Upper lobe of right lung (tissue), 1 donor: ENCODE measurements around the gene STX7. TPM values are rescaled to one million over a fixed set of nuclear protein-coding genes. Genes with fewer than 3 reads are reported as not detected.

Experiments used
- ATAC-seq: fragments of 200-7000 bp; cut with Tn5 transposase; one replicate; pipeline ENCODE4 v1.9.1; 2020; ENCODE audit warnings: mild to moderate bottlenecking, moderate library complexity
- DNase-seq: peaks from one replicate; pipeline ENCODE4 v3.0.0-alpha.2; 2020
- H3K27ac ChIP-seq: fragments of 200-600 bp; one replicate; pipeline ENCODE4 v1.8.0; 2022
- H3K27me3 ChIP-seq: fragments of 200-600 bp; one replicate; pipeline ENCODE4 v1.8.0; 2022; ENCODE audit warnings: mild to moderate bottlenecking
- H3K36me3 ChIP-seq: fragments of 200-600 bp; one replicate; pipeline ENCODE4 v1.8.0; 2022
- H3K4me1 ChIP-seq: fragments of 200-600 bp; one replicate; pipeline ENCODE4 v1.8.0; 2022
- H3K4me3 ChIP-seq: fragments of 200-600 bp; one replicate; pipeline ENCODE4 v1.8.0; 2022; ENCODE audit warnings: mild to moderate bottlenecking
- H3K9me3 ChIP-seq: fragments of 200-600 bp; one replicate; pipeline ENCODE4 v1.8.0; 2022
- intact Hi-C: fragments of 100-400 bp; cut with DNase I; formaldehyde crosslinking; loops from one replicate; pipeline ENCODE4 v1.11.0; 2022
- total RNA-seq: library from RNA; stranded (reverse); fragmentation: NEBNext Ultra II Directional; extraction: Animal tissue kit (Norgen Biotek cat#: 25700); gene quantifications from one replicate; pipeline ENCODE4 v1.2.1, GENCODE V29; 2021
- TF ChIP-seq, protein P1 (sequence below): fragments of 200-600 bp; IDR thresholded peaks from one replicate; pipeline ENCODE4 v1.8.0; 2022; ENCODE audit warnings: antibody characterized with exemption
- donor health status: DM: no; HTN: yes; CAD: no; lungs with severe emphysema.

The STX7 gene
- total RNA-seq, 1 donor from 2014 or later = 89.1 TPM

GRCh38 chr6:132430110-132430509 is 82.8 kb downstream of the STX7 start:
- peaks cover 5% of the 10 kb centered on the region for H3K27me3 ChIP-seq
- H3K27ac ChIP-seq = no peak overlapping the region
- ATAC-seq = no peak
- H3K9me3 ChIP-seq = no peaks in the 10 kb centered on the region
- H3K36me3 ChIP-seq = no peaks in the 10 kb centered on the region
- no peaks in the 10 kb centered on the region for H3K4me1 ChIP-seq
- H3K4me3 ChIP-seq = no peak overlapping the region
- DNase-seq = no peak
- TF ChIP-seq, protein P1, sequence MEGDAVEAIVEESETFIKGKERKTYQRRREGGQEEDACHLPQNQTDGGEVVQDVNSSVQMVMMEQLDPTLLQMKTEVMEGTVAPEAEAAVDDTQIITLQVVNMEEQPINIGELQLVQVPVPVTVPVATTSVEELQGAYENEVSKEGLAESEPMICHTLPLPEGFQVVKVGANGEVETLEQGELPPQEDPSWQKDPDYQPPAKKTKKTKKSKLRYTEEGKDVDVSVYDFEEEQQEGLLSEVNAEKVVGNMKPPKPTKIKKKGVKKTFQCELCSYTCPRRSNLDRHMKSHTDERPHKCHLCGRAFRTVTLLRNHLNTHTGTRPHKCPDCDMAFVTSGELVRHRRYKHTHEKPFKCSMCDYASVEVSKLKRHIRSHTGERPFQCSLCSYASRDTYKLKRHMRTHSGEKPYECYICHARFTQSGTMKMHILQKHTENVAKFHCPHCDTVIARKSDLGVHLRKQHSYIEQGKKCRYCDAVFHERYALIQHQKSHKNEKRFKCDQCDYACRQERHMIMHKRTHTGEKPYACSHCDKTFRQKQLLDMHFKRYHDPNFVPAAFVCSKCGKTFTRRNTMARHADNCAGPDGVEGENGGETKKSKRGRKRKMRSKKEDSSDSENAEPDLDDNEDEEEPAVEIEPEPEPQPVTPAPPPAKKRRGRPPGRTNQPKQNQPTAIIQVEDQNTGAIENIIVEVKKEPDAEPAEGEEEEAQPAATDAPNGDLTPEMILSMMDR = no peak
- intact Hi-C loops = no loop called here

DNA sequence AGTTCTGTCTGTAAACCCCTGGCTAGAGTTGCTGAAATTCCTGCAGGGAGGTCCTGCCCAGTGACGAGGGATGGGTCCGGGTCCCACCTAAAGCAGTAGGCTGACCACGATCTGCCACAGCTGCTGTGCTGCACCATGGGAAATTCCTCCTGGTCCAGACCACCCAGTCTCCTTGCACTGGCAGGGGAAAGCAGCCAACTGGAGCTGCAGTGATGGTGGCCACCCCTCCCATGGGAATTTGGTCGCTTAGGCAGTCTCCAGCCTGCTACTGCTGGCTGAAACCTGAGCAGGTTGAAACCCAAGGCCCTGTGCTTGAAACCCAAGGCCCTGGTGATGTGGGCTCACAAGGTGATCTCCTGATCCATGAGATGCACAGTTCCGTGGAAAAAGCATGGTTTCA is 87.7 kb downstream of the STX7 start:
- no peak overlapping the region for H3K4me3 ChIP-seq
- peaks cover 3% of the 10 kb centered on the region for H3K27me3 ChIP-seq
- no peak overlapping the region for H3K27ac ChIP-seq
- ATAC-seq = no peak
- no peaks in the 10 kb centered on the region for H3K4me1 ChIP-seq
- DNase-seq = no peak
- intact Hi-C loops = no loop called here
- H3K36me3 ChIP-seq = no peaks in the 10 kb centered on the region
- H3K9me3 ChIP-seq = no peaks in the 10 kb centered on the region
- TF ChIP-seq, protein P1 = no peak

- Histone ChIP-seq H3K27me3 (no peaks in the 10 kb centered on the region), H3K9me3 (no peaks in the 10 kb centered on the region), H3K27ac (no peak overlapping the region), H3K36me3 (no peaks in the 10 kb centered on the region), H3K4me1 (no peaks in the 10 kb centered on the region), H3K4me3 (no peak overlapping the region)
- ATAC-seq (no peak), DNase-seq (no peak)
- intact Hi-C loops = no loop called here
- TF ChIP-seq, protein P1 = no peak
Measured at GRCh38 chr6:132423839-132424238, 89.1 kb downstream of the STX7 start.

GRCh38 chr6:132418235-132418965 is 94.5 kb downstream of the STX7 start:
- H3K27me3 ChIP-seq = no peaks in the 10 kb centered on the region
- ATAC-seq = no peak
- TF ChIP-seq, protein P1 = no peak
- no peaks in the 10 kb centered on the region for H3K4me1 ChIP-seq
- no peak overlapping the region for H3K4me3 ChIP-seq
- H3K9me3 ChIP-seq = no peaks in the 10 kb centered on the region
- H3K27ac ChIP-seq = no peak overlapping the region
- DNase-seq = no peak
- intact Hi-C loops = no loop called here
- H3K36me3 ChIP-seq = no peaks in the 10 kb centered on the region

DNA sequence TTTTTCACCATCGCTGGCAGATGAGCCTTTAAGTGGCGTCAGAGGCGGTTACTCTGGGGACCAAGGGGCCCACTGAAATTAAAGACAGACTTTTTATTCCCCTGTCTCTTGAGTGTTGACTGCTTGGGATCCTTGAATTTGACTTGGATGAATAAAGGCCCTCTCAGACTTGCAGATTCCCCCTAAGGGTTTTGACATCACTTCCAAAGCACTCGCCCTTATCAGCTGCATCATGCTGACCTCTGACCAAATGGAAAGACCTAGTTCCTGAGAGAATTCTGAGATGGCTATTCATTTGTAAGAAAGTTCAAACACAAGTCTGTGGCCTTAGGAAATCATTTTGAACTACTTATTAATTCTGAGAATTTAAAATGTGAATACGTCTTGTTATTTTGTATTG is 98.2 kb downstream of the STX7 start:
- H3K4me3 ChIP-seq = no peak overlapping the region
- no peak overlapping the region for H3K27ac ChIP-seq
- H3K9me3 ChIP-seq = no peaks in the 10 kb centered on the region
- DNase-seq (no peak), ATAC-seq (no peak)
- TF ChIP-seq, protein P1 = no peak
- H3K36me3 ChIP-seq = no peaks in the 10 kb centered on the region
- H3K4me1 ChIP-seq = no peaks in the 10 kb centered on the region
- intact Hi-C loops = no loop called here
- no peaks in the 10 kb centered on the region for H3K27me3 ChIP-seq

DNA sequence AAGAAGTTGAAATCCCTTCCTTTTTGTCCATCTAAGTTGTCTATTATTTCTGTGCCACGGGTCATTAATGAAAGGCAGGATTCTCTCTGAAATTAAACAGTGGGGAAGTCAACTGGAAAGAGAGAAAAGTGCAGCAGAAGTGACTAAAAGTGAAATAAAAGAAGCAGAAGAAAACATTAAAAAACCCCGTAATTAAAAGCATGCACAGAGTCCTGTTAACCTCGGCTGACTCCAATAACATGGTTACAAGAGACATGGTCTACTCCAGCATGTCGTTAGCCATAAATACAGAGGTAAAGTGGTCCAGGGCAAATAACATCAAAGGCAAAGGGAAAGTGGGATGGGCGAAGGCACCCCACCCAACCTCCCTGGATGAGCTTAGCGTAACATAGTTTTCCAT is 98.6 kb downstream of the STX7 start:
- DNase-seq (no peak), ATAC-seq (no peak)
- TF ChIP-seq, protein P1 = no peak
- no peaks in the 10 kb centered on the region for H3K4me1 ChIP-seq
- no peak overlapping the region for H3K27ac ChIP-seq
- no peaks in the 10 kb centered on the region for H3K9me3 ChIP-seq
- no peaks in the 10 kb centered on the region for H3K27me3 ChIP-seq
- no peak overlapping the region for H3K4me3 ChIP-seq
- no peaks in the 10 kb centered on the region for H3K36me3 ChIP-seq
- intact Hi-C loops = no loop called here
